ENCODE results near the gene DLG2.
"Not testable (repeated sequence)": the region's sequence is repeated elsewhere in the genome, so short reads cannot be mapped to it uniquely, and the experiment has no call there.

DLG2 gene

GRCh38 chr11:83448686-83449085 lies 2178.5 kb downstream of the DLG2 start:
- FAIRE-seq = peak; percentile 13

GRCh38 chr11:83443880-83444279 lies 2183.3 kb downstream of the DLG2 start:
- not testable (repeated sequence) for FAIRE-seq; DNase-seq (ENCODE audit: low spot score)

More at GRCh38 chr11:83448686-83449085, 2178.5 kb downstream of the DLG2 start:
- no peak for DNase-seq (ENCODE audit: low spot score)

DNA sequence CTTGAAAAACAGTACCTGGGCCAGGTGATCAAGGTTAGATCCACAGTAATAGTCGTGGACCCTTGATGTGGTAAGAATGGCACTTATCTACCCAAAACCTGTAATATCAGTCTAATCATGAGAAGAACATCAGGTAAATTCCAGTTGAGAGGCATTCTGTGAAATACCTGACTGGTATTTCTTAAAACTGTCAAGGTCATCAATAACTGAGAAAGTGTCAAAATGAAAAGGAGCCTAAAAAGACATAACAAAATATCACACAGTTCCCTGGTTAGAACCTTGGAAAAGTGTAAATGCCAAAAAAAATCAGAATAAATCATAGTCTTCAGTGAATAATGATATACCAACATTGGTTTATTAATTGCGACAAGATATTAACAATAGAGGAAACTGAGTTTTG lies 2185.5 kb downstream of the DLG2 start:
- DNase-seq (ENCODE audit: low spot score) = no peak
- FAIRE-seq = no peak

- DNase-seq (ENCODE audit: low spot score) (no peak), FAIRE-seq (no peak)
Observed at GRCh38 chr11:83441171-83441570, 2186.0 kb downstream of the DLG2 start.

GRCh38 chr11:83438438-83438837 lies 2188.7 kb downstream of the DLG2 start:
- no peak for DNase-seq (ENCODE audit: low spot score)
- no peak for FAIRE-seq

GRCh38 chr11:83437939-83438338 lies 2189.2 kb downstream of the DLG2 start:
- FAIRE-seq (no peak), DNase-seq (ENCODE audit: low spot score) (no peak)

DNA sequence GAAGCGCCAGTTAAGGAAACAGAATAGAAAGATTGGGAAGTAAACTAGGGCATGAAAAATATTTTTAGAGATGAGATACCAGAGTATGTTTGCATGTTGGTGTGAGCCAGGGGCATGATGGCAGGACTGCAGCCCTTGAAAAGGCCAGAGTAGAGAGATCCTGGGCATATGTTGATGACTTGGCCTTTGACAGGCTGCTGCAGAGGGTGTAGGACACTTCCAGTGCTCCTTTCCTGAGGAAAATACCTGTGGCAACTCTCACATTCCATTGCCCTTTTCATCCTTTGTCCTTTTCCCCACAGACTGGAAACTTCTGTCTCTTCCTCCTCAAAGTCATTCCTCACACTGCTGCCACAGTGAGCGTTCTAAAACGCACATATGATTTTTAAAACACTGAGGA lies 2190.3 kb downstream of the DLG2 start:
- FAIRE-seq = no peak
- DNase-seq (ENCODE audit: low spot score) = peak; percentile 23

DNA sequence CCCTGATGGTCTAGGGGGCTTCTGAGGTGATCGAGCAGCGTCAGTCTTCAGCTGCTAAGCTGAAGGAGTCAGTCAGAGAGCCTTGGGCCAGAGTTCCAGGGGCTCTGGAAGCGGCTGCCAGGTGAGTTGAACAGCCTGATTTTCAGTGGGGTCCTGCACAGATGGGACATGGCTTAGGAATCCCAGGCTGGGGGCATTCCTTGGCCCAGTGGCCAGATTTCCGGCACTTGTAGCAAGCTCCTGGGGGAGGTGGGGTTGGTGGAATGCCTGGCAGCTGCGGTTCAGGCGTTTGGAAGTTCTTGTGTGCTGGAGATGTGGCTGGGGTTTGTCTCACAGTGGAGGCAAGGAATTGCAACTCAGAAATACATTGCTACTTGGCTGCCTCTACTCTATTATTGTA lies 2192.3 kb downstream of the DLG2 start:
- not testable (repeated sequence) for DNase-seq (ENCODE audit: low spot score); FAIRE-seq

DNA sequence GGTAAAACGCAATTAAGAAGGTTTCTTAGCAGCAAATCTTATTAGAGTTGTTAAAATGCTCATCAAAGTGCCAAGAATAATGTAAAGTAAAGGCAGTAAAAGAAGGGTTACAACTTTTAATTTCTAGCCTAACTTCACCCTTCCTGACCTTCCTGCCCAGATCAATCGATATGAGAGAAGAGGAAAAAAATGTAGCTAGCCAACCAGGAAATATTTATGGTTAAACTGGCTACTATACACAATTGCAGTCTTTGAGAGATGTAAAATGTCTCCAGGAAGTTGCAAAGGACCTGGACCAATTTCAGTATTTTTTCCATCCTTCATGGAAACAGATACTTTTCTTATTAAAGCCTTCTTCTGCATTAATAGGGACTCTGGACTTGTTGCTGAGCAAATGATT lies 2199.2 kb downstream of the DLG2 start:
- no peak for FAIRE-seq

GRCh38 chr11:83427501-83427900 lies 2199.6 kb downstream of the DLG2 start:
- DNase-seq (ENCODE audit: low spot score) (no peak), FAIRE-seq (no peak)

More for the DNA sequence above, 2199.2 kb downstream of the DLG2 start:
- no peak for DNase-seq (ENCODE audit: low spot score)

GRCh38 chr11:83425137-83425466 lies 2202.0 kb downstream of the DLG2 start:
- FAIRE-seq (no peak), DNase-seq (ENCODE audit: low spot score) (no peak)

GRCh38 chr11:83424376-83425136 lies 2202.6 kb downstream of the DLG2 start:
- no peak for FAIRE-seq

GRCh38 chr11:83422641-83423040 lies 2204.5 kb downstream of the DLG2 start:
- FAIRE-seq; DNase-seq (ENCODE audit: low spot score): not testable (repeated sequence)

More at GRCh38 chr11:83424376-83425136, 2202.6 kb downstream of the DLG2 start:
- DNase-seq (ENCODE audit: low spot score) = no peak

- no peak for DNase-seq (ENCODE audit: low spot score)
- FAIRE-seq = no peak
Observed at GRCh38 chr11:83410605-83411565, 2216.3 kb downstream of the DLG2 start.

DNA sequence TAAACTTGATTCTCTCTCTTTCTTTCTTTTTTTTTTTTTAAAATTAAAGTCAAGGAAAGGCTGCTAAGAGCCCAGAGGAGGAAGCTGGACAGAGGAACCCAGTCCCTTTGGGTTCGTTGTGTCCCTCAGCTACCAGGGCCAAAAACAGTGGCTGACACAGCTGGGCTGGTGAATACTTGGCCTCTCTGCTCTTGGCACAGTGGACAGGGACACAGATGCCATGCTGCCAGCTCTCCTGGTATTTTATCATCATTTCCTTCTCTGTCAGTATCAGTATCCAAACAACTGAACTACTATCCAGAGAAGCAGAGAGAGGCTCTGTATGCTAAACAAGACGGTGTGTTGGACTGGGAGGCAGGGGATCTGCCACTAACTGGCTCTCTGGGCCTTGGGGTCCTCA lies 2217.3 kb downstream of the DLG2 start:
- FAIRE-seq = no peak
- no peak for DNase-seq (ENCODE audit: low spot score)

- DNase-seq (ENCODE audit: low spot score) (no peak), FAIRE-seq (no peak)
Observed at GRCh38 chr11:83409476-83409875, 2217.7 kb downstream of the DLG2 start.

DNA sequence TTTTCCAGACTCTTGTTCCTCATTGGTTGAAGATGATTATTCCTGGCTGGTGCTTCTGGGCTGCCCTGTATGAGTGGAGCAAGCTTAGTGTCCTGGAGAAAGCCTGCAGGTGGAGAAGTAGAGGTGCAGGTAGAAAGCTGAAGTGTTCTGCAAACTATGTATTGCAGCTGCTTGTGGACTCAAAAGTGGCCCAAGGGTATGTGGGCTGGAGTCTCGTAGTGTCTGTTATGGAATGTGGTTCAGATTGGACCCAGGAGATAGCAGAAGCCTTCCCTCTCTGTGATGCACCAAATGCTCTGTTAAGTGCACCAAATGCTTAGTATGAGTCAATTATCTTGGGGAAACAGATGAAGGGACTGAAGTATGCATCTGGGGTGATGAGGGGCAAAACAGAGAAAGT lies 2218.2 kb downstream of the DLG2 start:
- FAIRE-seq (no peak), DNase-seq (ENCODE audit: low spot score) (no peak)
